ENCODE data around the gene RASSF4.

RASSF4 gene

DNA sequence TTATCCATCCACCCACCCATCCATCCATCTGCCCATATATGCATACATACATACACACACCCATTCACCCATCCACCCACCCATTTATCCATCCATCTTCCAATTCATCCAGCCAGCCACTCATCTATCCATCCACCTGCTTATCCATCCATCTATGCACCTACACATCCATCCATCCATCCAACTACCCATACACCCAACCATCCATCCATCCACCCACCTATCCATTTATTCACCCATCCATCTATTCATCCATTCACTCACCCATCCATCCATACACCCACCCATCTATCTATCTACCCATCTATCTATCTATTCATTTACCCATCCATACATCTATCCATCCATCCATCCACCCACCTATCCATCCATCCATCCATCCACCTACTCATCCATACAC lies 31.1 kb upstream of the RASSF4 start:
- no peak for DNase-seq

DNA sequence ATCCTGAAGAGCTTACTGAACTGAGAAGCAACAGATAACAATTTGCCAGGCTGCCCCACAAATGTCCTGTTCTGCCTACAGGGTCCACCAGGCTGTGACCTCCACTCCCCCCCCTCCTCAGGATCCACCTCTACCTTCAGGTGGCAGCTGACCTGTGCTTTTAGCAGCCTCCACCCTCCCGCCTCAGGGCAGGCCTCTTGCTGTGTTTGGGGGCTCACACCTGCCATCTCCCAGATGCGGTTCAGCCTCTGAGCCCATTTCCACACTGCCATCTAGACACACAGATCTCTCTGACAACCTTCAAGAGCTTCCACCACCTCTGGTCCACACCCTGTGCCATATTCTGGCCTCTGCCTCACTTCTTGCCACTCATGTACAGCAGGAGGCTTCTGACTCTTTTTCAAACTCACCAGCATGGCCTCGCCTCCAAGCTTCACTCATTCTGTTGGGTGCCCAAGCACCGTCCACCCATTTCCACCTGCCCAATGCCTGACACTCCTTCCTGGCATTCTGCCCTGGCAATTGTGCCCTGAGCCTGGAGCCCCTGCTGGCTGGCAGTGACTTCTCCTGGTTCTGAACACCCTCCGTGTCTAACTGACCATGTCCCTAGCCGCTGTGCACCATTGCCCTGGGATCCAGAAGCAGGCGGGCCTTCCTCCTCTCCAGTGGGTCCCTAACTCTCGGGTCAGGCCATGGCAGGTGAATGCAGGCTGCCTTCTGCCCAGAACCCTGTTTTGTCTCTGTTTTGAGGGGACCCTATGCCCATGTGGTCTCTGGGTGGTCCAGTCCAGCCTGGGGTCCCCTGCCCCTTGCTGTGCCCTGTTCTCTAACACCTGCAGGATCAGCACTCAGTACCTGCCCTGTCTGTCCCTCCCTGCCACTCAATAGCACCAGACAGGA lies 30.0 kb upstream of the RASSF4 start:
- no peak for DNase-seq

DNA sequence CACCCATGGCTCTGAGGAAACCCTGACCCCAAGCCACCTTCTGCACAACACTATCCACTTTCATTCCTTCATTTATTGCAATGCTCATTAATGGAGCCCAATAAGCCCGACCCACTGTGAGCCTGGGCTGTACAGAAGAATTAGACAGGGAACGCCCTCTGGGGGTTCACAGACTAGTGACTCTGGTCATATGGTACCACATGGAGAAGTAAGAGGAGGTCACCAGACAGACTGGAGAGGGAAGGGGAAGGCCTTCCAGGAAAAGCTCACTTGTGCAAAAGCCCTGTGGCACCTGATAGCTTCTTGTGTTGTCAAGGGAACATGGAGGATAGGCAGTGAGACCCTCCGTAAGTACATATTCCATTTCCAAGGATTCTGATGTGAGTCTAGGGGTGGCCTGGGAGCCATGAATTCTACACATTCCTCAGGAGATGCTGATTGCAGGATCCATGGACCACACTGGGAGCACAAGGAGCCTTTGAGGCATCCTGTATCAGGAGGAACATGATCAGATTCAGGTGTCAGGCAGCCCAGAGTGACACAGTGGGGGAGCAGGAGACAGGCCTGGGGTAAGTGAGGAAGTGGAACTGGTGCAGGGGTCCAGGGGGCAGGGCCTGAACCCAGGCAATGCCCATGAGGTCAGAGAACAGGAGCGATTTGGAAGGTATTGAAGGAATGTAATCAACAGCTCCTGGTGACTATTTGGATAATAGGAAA lies 28.5 kb upstream of the RASSF4 start:
- no peak for DNase-seq

- DNase-seq: no peak
Observed at GRCh38 chr10:44931621-44932516, 27.7 kb upstream of the RASSF4 start.

DNA sequence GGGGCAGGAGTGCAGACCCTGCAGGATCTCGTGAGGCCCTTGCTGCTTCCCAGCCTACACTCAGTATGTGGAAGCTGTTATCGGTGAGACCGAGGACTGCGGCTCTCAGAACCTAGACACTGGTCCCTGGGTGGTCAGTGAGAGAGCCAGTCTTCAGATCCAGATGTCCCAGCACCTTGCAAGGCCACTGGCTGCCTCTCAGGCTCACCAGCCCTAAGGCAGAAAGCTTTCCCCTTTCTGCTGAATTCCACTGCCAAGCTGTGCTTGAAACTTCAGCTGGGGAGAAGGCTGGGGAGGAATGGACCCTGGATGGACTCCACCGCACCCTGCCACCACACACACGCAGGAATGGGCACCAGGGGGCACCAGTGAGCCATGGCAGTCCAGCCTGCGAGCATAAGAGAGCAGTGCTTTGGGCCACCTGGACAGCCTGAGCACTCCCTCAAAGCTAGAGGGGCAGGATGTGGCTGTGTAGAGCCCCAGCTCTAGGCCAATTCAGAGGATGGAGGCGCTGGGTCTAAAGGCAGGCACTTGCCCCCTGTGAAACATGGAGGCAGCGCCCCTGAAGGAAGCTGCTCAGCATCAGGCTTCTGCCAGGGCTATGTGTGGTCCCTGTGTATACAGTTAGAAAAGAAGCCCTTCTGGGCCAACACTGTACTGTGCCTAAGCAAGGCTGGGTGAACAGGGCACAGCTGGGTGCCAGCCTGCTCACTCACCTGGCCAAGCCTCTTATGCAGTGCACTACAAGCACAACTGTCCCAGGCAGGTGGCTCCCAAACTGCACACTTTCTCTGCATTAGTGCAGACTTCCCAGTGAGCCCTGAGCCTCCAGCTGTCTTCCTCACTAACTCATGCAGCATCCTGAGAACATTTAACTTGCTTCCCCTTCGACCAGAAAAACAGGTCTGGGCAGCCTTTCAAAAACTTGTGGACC lies 26.8 kb upstream of the RASSF4 start:
- peak; percentile 13 for DNase-seq

DNA sequence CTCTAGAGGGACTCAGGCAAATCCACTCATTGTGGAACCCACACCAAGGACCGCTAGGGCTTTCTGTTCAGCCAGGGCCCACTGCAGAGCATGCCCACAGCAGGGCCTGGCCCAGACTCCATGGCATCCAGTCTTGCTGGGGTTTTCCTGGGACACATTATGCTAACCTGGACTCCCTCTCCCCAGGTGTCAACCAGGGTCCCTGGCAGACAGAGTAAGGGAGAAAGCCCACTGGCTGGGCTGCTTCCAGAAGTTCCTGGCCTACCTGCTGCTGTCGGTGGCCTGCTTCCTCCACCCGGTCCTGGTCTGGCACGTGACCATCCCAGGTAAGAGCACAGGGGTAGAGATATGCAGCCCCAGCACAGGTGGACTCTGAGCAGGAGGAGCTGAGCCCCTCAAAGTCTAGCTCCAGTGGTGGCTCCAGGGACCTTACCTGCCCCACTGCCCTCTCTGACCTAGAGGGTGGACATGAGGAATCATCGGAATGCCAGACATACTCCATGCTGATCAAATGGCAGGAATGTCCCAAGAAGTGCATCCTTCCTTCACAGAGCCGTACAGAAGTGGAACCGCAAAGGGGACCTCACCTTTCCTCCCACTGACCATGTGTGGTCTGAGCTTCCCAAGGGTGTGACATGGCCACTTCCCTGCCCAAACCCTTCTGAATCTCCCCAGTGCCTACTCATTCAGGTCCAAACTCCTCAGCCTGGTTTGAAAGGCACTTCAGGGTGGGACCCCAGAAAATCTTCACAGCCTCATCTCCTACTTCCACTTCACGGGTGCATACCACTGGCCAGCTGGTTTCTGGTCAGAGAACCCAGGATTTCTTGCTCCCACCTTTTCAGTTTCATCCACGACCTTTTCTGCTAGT lies 25.9 kb upstream of the RASSF4 start:
- DNase-seq: no peak

- DNase-seq: no peak
Observed at GRCh38 chr10:44934416-44935200, 25.0 kb upstream of the RASSF4 start.

- DNase-seq: no peak
Observed at GRCh38 chr10:44935201-44935965, 24.2 kb upstream of the RASSF4 start.

GRCh38 chr10:44935966-44936295 lies 23.7 kb upstream of the RASSF4 start:
- DNase-seq: no peak

- DNase-seq: no peak
Observed at GRCh38 chr10:44936314-44936975, 23.2 kb upstream of the RASSF4 start.

DNA sequence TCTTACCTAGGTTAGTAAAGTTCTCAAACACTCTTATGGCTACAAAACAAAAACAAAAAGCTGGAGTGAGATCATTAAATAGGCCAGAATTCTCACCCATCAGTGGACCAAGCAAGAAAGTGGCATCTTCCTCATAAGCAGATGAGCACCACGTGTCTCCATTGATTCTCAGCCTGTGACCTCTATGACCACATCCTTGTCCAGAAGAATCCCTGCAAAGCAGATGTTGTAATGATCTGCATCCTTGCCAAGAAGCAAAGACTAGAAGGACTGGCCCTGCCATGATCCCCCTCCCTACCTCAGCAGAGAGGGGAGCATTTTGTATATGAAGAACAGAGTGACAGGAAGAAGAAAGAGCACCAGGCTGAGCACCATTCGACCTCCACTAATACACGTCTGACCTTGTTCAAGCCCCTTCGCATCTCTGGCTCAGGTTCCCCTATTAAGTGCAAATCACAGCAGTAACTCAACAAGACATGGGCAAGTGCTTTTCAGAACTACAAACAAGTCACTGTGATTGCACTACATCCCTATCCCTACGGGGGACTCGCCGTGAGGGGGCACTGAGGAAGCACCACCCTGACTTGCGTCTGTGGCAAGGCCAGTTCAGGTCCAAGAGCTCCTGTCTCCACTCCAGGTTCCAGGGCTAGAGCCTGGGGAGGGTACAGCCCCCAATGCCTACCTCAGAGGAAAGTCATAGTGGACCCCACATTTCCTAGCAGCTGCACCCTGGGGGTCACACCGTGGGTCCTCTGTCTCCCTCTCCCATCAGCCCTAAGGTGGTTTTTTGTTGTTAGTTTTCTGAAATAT lies 22.2 kb upstream of the RASSF4 start:
- no peak for DNase-seq

- DNase-seq: no peak
Observed at GRCh38 chr10:44938956-44939355, 20.6 kb upstream of the RASSF4 start.

- DNase-seq: no peak
Observed at GRCh38 chr10:44939691-44940401, 19.8 kb upstream of the RASSF4 start.

- no peak for DNase-seq
Observed at GRCh38 chr10:44944354-44944753, 15.2 kb upstream of the RASSF4 start.

DNA sequence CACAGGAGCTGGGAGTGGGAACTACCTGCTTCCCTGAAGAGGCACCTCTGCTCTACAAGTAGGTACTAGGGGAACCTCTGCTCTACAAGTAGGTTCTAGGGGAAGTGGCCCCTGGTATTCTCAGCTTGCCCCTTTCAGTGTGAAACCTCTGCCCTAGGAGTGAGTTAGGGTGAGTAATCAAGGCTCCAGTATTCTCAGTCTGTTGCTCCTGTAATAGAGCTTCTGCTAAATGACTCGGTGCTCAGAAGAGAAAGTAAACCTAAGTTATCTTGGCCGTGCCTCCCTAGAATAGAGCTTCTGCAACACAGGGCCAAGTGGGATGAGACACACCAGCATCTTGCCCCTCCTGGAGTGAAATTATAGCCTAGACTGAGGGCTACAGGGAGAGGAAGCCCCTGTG lies 13.4 kb upstream of the RASSF4 start:
- no peak for DNase-seq

GRCh38 chr10:44947371-44948152 lies 12.0 kb upstream of the RASSF4 start:
- DNase-seq: no peak

- DNase-seq: no peak
Observed at GRCh38 chr10:44948642-44949041, 11.0 kb upstream of the RASSF4 start.
